ENCODE measurements around the gene LIPC.

The LIPC gene

DNA sequence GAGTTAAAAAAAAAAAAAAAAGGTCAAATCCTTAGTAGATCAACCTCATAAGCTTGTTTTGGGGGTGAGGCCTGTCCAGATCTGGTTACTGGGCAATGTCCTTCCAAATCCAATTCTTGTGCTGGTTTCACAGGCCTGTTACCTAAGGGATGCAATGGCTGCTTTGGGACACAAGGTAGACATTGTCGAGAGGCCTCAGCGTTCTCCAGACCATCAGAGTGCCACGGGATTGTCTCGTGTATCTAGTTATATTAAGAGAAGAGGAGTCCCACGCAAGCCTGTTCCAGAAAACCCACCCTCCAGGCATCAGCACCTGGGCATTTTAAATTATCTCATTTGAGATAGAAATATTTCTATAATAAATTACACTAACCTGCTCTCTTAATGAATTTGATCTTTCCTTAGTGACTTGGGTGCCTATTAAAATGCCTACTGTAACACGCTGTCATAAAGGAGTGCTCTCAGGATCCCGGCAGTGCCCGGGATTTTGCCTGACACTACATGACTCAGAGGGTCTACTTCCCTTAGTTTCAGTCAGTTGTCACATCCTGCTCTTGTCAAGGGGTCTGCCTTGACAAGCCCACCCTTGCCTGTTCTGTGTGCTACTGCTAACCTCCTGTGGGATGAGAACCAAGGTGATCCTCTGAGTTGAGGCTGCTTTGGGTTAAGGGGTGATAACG, 116.0 kb downstream of the LIPC start:
- Histone ChIP-seq H3K9me3 (ENCODE audit: low read length) (no peaks in the 10 kb centered on the region), H3K4me3 (ENCODE audit: low read depth in 1 of 2, low read length in 2 of 2) (no peak overlapping the region), H3K27me3 (ENCODE audit: control insufficient read depth in 1 of 2, insufficient read depth in 2 of 2, low read length in 2 of 2) (no peaks in the 10 kb centered on the region), H3K27ac (ENCODE audit: low read depth, low read length) (no peak overlapping the region), H3K4me1 (ENCODE audit: insufficient read depth, low read length) (peaks cover 19% of the 10 kb centered on the region), H3K36me3 (ENCODE audit: insufficient read depth, low read length) (no peaks in the 10 kb centered on the region), H3K9ac (ENCODE audit: low read length) (no peak overlapping the region)

DNA sequence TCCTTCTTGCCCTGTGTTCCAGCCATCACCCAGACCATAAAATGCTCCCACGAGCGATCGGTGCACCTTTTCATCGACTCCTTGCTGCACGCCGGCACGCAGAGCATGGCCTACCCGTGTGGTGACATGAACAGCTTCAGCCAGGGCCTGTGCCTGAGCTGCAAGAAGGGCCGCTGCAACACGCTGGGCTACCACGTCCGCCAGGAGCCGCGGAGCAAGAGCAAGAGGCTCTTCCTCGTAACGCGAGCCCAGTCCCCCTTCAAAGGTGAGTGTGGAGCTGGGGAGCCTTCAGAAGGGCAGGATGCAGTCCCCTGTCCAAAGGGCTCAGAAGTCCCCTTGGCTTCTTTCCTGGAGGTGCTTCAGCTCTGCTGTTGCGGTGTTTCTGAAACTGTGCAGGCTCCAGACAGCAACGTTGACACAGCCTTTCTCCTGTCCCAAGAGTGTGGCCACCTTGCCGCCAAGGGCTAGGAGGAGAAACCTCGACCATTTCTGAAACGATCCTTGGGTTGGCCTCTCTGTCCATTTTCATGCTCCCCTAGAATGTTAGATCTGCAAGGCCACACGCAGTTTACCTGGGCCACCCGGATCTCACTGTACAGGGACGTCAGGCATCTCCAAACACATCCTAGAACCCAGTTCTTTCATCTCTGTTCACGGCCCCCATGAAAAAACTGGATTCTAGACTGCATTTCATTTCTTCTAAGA, 116.7 kb downstream of the LIPC start:
- H3K27ac ChIP-seq (ENCODE audit: low read depth, low read length) = no peak overlapping the region
- peaks cover 19% of the 10 kb centered on the region for H3K4me1 ChIP-seq (ENCODE audit: insufficient read depth, low read length)
- H3K4me3 ChIP-seq (ENCODE audit: low read depth in 1 of 2, low read length in 2 of 2) = no peak overlapping the region
- H3K27me3 ChIP-seq (ENCODE audit: control insufficient read depth in 1 of 2, insufficient read depth in 2 of 2, low read length in 2 of 2) = no peaks in the 10 kb centered on the region
- H3K36me3 ChIP-seq (ENCODE audit: insufficient read depth, low read length) = no peaks in the 10 kb centered on the region
- H3K9ac ChIP-seq (ENCODE audit: low read length) = no peak overlapping the region
- no peaks in the 10 kb centered on the region for H3K9me3 ChIP-seq (ENCODE audit: low read length)

DNA sequence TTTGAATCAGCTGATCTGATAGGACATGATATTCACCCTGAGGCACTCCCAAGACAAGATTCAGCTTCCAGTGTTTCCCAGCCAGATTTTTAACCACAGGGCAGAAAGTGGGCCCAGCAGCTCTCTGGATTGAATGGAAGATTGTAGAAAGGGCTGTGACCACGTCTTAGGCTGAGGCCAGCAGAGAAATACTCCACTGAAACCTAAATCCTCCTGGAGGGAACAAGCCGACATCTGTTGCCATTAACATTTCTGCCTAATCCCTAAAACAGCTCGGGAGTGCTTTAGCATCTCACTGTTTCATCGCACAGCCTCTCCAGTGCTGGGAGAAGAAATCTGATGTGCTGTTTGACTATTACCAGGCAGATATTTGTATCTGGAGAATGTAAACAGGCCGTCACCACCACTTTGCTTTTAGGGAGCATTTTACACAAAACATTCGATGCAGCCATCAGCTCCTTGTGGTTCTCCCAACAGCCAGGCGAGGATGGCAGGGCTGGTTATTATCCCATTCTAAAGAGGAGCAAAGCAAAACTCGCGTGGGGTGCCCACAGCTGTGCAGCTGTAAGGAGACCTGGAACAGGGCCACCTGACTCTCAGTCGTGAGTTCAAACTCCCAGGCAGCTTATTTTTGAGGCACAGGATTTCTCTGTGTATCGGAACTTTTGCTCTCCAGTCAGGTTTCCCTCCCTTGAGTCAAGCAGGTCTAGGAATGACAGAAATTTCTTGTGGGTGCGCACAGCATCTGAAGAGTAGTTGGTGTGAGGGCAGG, 117.4 kb downstream of the LIPC start:
- H3K4me1 ChIP-seq (ENCODE audit: insufficient read depth, low read length) = peaks cover 19% of the 10 kb centered on the region
- no peak overlapping the region for H3K27ac ChIP-seq (ENCODE audit: low read depth, low read length)
- H3K9ac ChIP-seq (ENCODE audit: low read length) = no peak overlapping the region
- no peak overlapping the region for H3K4me3 ChIP-seq (ENCODE audit: low read depth in 1 of 2, low read length in 2 of 2)
- H3K36me3 ChIP-seq (ENCODE audit: insufficient read depth, low read length) = no peaks in the 10 kb centered on the region
- H3K27me3 ChIP-seq (ENCODE audit: control insufficient read depth in 1 of 2, insufficient read depth in 2 of 2, low read length in 2 of 2) = no peaks in the 10 kb centered on the region
- no peaks in the 10 kb centered on the region for H3K9me3 ChIP-seq (ENCODE audit: low read length)

DNA sequence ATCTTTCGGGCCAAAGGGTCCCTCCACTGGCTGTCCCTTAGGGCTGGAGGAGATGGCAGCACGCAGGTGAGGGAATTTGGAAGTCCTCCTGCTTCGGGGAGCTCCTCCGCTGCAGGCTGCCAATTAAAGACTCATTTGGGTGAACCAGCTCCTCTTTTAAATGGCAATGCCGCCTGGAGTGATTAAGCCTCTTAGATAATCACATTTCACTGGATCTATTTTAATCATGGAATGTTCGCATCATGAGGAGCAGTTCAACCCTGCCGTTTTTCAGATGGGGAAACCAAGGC, 117.9 kb downstream of the LIPC start:
- Histone ChIP-seq H3K36me3 (ENCODE audit: insufficient read depth, low read length) (no peaks in the 10 kb centered on the region), H3K9ac (ENCODE audit: low read length) (no peak overlapping the region), H3K4me1 (ENCODE audit: insufficient read depth, low read length) (peaks cover 19% of the 10 kb centered on the region), H3K4me3 (ENCODE audit: low read depth in 1 of 2, low read length in 2 of 2) (no peak overlapping the region), H3K9me3 (ENCODE audit: low read length) (no peaks in the 10 kb centered on the region), H3K27ac (ENCODE audit: low read depth, low read length) (no peak overlapping the region), H3K27me3 (ENCODE audit: control insufficient read depth in 1 of 2, insufficient read depth in 2 of 2, low read length in 2 of 2) (no peaks in the 10 kb centered on the region)

DNA sequence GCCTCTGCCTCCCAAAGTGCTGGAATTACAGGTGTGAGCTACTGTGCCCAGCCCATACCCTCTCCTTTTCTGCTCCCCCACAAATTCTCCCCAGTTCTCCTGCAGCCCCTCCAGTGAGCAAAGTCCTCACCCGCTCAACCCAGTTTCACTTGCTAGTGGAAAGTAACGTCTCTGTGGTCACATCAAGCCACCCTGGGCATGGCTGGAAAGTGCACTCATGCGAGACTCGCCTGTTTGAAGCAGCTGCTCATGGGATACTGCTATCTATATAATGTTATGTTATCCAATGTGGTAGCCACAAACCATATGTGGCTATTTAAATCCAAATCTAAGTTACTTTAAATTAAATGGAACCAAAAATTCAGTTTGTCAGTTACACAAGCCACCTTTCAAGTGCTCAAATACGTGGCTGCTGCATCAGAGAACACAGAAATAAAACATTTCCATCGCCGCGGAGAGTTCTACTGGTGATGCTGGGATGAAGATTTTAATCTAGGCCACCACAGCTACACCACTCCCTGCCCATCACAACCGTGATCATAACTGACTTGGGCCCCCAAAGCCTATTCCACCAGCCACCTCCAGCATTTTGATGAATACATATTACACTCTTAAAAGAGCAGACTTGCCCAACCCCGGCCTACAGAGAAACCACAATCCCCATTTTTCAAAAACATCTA, 119.4 kb downstream of the LIPC start:
- Histone ChIP-seq H3K4me1 (ENCODE audit: insufficient read depth, low read length) (peaks cover 19% of the 10 kb centered on the region), H3K4me3 (ENCODE audit: low read depth in 1 of 2, low read length in 2 of 2) (peak overlapping the region in 1 of 2 donors; percentile 26), H3K9ac (ENCODE audit: low read length) (no peak overlapping the region), H3K9me3 (ENCODE audit: low read length) (no peaks in the 10 kb centered on the region), H3K27me3 (ENCODE audit: control insufficient read depth in 1 of 2, insufficient read depth in 2 of 2, low read length in 2 of 2) (no peaks in the 10 kb centered on the region), H3K36me3 (ENCODE audit: insufficient read depth, low read length) (no peaks in the 10 kb centered on the region), H3K27ac (ENCODE audit: low read depth, low read length) (no peak overlapping the region)

DNA sequence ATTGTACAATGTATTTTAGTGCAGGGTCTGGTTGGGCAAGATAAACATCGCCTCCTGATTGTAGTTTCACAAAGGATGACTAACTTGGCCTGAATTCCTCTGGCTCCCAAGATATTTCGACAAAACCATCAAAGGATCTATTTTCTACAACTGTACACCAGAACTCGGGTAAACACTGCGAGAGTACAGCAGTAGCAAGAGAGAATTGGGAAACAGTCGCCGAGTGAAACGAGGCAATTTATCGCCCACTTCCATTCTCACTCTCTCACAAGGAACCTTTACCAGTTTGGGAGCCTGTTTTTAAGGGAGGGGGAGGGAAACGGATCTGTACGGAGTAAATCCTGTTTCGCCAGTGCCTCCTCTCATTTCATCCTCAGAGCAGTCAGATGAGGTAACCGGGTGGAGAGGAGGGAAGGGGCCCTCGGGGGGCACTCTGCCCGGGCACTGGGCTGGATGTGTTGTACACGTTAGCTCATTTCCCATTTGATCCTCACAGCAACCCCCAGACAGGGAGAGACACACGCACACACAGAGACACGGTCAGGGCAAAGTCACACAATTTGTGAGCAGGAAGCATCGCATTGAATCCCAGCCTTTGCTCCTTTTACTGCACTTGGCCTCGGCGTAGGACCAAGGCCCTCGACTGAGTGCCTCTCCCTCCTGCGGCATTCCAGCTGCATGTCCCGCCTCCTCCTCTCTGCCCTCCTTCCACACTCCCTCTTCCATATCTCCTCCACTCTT, 120.1 kb downstream of the LIPC start:
- Histone ChIP-seq H3K9me3 (ENCODE audit: low read length) (no peaks in the 10 kb centered on the region), H3K36me3 (ENCODE audit: insufficient read depth, low read length) (no peaks in the 10 kb centered on the region), H3K27ac (ENCODE audit: low read depth, low read length) (no peak overlapping the region), H3K27me3 (ENCODE audit: control insufficient read depth in 1 of 2, insufficient read depth in 2 of 2, low read length in 2 of 2) (no peaks in the 10 kb centered on the region), H3K4me1 (ENCODE audit: insufficient read depth, low read length) (peaks cover 17% of the 10 kb centered on the region), H3K4me3 (ENCODE audit: low read depth in 1 of 2, low read length in 2 of 2) (peak overlapping the region in 1 of 2 donors; percentile 26), H3K9ac (ENCODE audit: low read length) (no peak overlapping the region)

DNA sequence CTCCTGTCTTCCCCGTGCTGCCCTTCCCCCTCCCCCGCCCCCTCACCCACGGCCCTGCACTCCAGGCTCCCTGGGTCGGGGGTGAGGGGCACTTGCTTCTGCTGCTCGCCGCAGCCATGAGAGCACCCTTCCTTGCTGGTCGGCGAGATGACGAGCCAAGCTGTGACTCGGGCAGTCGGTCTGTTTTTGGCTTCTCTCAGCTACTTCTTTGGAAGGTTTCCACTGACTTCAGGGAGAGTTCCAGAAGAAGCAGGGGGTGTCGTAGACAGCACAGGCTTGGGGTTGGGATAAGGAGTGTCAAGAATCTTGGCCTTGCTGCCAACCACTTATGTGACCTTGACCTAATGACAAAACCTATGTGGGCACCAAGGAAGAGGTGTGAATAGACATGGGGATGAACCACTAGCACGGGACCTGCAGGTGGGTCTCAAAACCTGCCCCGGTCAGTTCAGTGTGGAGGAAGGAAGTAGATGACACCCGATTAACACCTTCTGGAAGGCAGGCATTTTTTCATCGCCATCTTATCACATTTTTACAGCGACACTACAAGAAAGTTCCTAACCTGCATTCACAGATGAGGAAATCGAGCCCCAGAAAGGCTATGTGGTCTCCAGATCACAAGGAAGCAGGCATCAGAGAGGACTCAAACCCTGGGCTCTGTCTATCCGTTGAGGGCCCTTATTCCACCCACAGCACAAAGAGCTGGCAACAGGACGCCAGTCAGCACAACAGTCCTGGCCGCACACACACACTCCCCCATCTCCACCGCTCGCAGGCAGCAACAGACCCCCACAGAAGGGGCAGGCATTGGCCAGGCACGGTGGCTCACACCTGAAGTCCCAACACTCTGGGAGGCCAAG, 120.9 kb downstream of the LIPC start:
- H3K9ac ChIP-seq (ENCODE audit: low read length) = no peak overlapping the region

DNA sequence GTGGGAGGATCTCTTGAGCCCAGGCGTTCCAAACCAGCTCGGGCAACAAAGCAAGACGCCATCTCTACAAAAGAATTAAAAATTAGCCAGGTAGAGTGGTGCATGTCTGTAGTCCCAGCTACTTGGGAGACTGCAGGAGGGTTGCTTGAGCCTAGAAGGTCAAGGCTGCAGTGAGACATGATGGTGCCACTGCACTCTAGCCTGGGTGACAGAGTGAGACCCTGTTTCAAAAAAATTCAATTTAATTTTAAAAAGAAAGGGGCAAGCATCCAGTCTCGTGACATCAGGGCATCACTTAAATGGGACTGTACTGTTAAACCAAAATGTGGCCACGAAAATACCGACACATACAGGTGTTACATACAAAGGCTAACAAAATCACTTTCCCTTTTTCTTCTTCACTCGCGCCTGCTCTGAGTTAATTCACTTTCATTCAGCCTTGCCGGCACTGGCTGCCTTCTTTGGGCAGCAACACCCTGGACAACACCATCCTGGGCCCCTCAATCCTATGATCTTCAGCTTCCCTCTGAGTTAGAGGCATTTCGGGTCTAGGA, 121.7 kb downstream of the LIPC start:
- no peak overlapping the region for H3K27ac ChIP-seq (ENCODE audit: low read depth, low read length)
- H3K36me3 ChIP-seq (ENCODE audit: insufficient read depth, low read length) = no peaks in the 10 kb centered on the region
- H3K4me1 ChIP-seq (ENCODE audit: insufficient read depth, low read length) = peaks cover 9% of the 10 kb centered on the region
- no peaks in the 10 kb centered on the region for H3K27me3 ChIP-seq (ENCODE audit: control insufficient read depth in 1 of 2, insufficient read depth in 2 of 2, low read length in 2 of 2)
- H3K9me3 ChIP-seq (ENCODE audit: low read length) = no peaks in the 10 kb centered on the region
- H3K4me3 ChIP-seq (ENCODE audit: low read depth in 1 of 2, low read length in 2 of 2) = no peak overlapping the region
- no peak overlapping the region for H3K9ac ChIP-seq (ENCODE audit: low read length)

More for the DNA sequence above, 120.9 kb downstream of the LIPC start:
- Histone ChIP-seq H3K27me3 (ENCODE audit: control insufficient read depth in 1 of 2, insufficient read depth in 2 of 2, low read length in 2 of 2) (no peaks in the 10 kb centered on the region), H3K4me3 (ENCODE audit: low read depth in 1 of 2, low read length in 2 of 2) (peak overlapping the region in 1 of 2 donors; percentile 26), H3K4me1 (ENCODE audit: insufficient read depth, low read length) (peaks cover 9% of the 10 kb centered on the region), H3K9me3 (ENCODE audit: low read length) (no peaks in the 10 kb centered on the region), H3K36me3 (ENCODE audit: insufficient read depth, low read length) (no peaks in the 10 kb centered on the region), H3K27ac (ENCODE audit: low read depth, low read length) (no peak overlapping the region)

DNA sequence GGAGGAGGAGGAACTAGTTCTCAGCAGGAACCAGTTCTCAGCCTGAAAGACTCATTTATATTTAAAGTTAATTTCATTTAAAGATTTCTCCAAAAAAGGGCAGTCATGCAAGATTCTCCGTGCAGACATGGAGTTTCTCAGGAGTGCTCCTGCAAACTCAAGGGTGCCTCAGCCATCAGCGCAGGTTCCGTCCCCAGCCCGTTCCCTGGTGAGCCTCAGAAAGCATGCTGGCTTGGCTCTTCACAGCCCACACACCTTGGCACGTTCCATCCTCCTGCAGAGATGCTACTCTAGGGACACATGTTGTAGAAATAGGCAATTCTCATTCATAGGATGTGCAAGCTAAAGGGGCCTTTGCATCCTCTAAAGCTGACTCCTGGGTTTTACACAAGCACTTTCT, 123.0 kb downstream of the LIPC start:
- Histone ChIP-seq H3K4me3 (ENCODE audit: low read depth in 1 of 2, low read length in 2 of 2) (no peak overlapping the region), H3K9ac (ENCODE audit: low read length) (no peak overlapping the region), H3K27me3 (ENCODE audit: control insufficient read depth in 1 of 2, insufficient read depth in 2 of 2, low read length in 2 of 2) (no peaks in the 10 kb centered on the region), H3K9me3 (ENCODE audit: low read length) (no peaks in the 10 kb centered on the region), H3K27ac (ENCODE audit: low read depth, low read length) (no peak overlapping the region), H3K36me3 (ENCODE audit: insufficient read depth, low read length) (no peaks in the 10 kb centered on the region), H3K4me1 (ENCODE audit: insufficient read depth, low read length) (peaks cover under 1% of the 10 kb centered on the region)

All from muscle layer of colon (tissue), 2 donors.